ENCODE measurements around the gene FAM25G. TPM values are rescaled to one million over a fixed set of nuclear protein-coding genes. Genes with fewer than 3 reads are reported as not detected.

FAM25G gene
- total RNA-seq, 2 donors from 2014 or later: not detected

GRCh38 chr10:47451998-47452494 lies 39.5 kb downstream of the FAM25G start:
- no peak for DNase-seq
- no peak for ATAC-seq
- intact Hi-C loops (cut with DNase I): no loop called here

- DNase-seq (no peak), ATAC-seq (no peak)
- intact Hi-C loops (cut with DNase I): no loop called here
Measured at GRCh38 chr10:47451273-47451997, 40.1 kb downstream of the FAM25G start.

- intact Hi-C loops (cut with DNase I): no loop called here
- DNase-seq: no peak
- ATAC-seq: no peak
Measured at GRCh38 chr10:47450442-47450841, 41.1 kb downstream of the FAM25G start.

- intact Hi-C loops (cut with DNase I): no loop called here
- ATAC-seq (no peak), DNase-seq (no peak)
Measured at GRCh38 chr10:47449979-47450378, 41.5 kb downstream of the FAM25G start.

GRCh38 chr10:47449102-47449978 lies 42.2 kb downstream of the FAM25G start:
- DNase-seq (no peak), ATAC-seq (no peak)
- intact Hi-C loops (cut with DNase I): no loop called here

- intact Hi-C loops (cut with DNase I): no loop called here
- DNase-seq: no peak
- ATAC-seq: no peak
Measured at GRCh38 chr10:47447705-47448104, 43.8 kb downstream of the FAM25G start.

GRCh38 chr10:47447209-47447608 lies 44.3 kb downstream of the FAM25G start:
- no peak for DNase-seq
- no peak for ATAC-seq
- intact Hi-C loops (cut with DNase I): no loop called here

GRCh38 chr10:47445720-47446119 lies 45.8 kb downstream of the FAM25G start:
- DNase-seq (no peak), ATAC-seq (no peak)
- intact Hi-C loops (cut with DNase I): no loop called here

GRCh38 chr10:47444047-47444446 lies 47.5 kb downstream of the FAM25G start:
- ATAC-seq (no peak), DNase-seq (no peak)
- intact Hi-C loops (cut with DNase I): no loop called here

- ATAC-seq (no peak), DNase-seq (no peak)
- intact Hi-C loops (cut with DNase I): no loop called here
Measured at GRCh38 chr10:47443145-47443544, 48.4 kb downstream of the FAM25G start.

- ATAC-seq: no peak
- intact Hi-C loops (cut with DNase I): no loop called here
- no peak for DNase-seq
Measured at GRCh38 chr10:47442351-47442750, 49.1 kb downstream of the FAM25G start.

GRCh38 chr10:47441938-47442337 lies 49.6 kb downstream of the FAM25G start:
- no peak for DNase-seq
- intact Hi-C loops (cut with DNase I): no loop called here
- no peak for ATAC-seq

- intact Hi-C loops (cut with DNase I): no loop called here
- no peak for ATAC-seq
- DNase-seq: no peak
Measured at GRCh38 chr10:47440207-47440606, 51.3 kb downstream of the FAM25G start.

GRCh38 chr10:47438857-47439474 lies 52.5 kb downstream of the FAM25G start:
- ATAC-seq: peak; percentile 68 to 88
- DNase-seq: no peak
- intact Hi-C loops (cut with DNase I): no loop called here

Other genes with a start within 250 kb of the FAM25G start
- 1 to 10 TPM in 1 of 2 donors, under 1 TPM in 1; 0.89 to 1.4 TPM for gene GDF10, start 191.5 kb downstream of the FAM25G start, total RNA-seq
- not detected for gene GDF2, start 169.2 kb downstream of the FAM25G start, total RNA-seq
- gene RBP3, start 143.3 kb downstream of the FAM25G start, total RNA-seq: not detected
- gene ZNF488, start 107.4 kb downstream of the FAM25G start, total RNA-seq: not detected
- gene ANXA8, start 7.6 kb downstream of the FAM25G start, total RNA-seq: 1 to 10 TPM; 4.1 to 7.0 TPM
- 1 to 10 TPM; 2.6 to 2.7 TPM for gene AGAP9, start 31.9 kb upstream of the FAM25G start, total RNA-seq